Brain microvascular endothelial cell (primary cell): ENCODE data around the gene ASGR1.

Source experiments
- DNase-seq: peaks from one replicate; pipeline ENCODE4 v3.0.0-alpha.2; 2020
- H3K27ac ChIP-seq: fragments of 250-450 bp; sonication (Bioruptor Pico); 2 replicates; pipeline ENCODE4 v1.5.1; 2020; ENCODE audit warnings: mild to moderate bottlenecking, moderate library complexity
- H3K27me3 ChIP-seq: fragments of 250-450 bp; sonication (Bioruptor Pico); replicated peaks from 2 replicates; pipeline ENCODE4 v1.5.1; 2020; ENCODE audit warnings: mild to moderate bottlenecking
- H3K36me3 ChIP-seq: fragments of 250-450 bp; sonication (Bioruptor Pico); replicated peaks from 2 replicates; pipeline ENCODE4 v1.5.1; 2020; ENCODE audit warnings: mild to moderate bottlenecking
- H3K4me3 ChIP-seq: 2 replicates; pipeline ENCODE4 v1.5.1; 2011; ENCODE audit warnings: low read depth, mild to moderate bottlenecking, control low read depth, low read length, moderate library complexity
- CTCF ChIP-seq: IDR thresholded peaks from 2 replicates; pipeline ENCODE4 v1.5.1; 2011; ENCODE audit warnings: low read depth, mild to moderate bottlenecking, moderate library complexity, low read length, control low read depth, inconsistent platforms; ENCODE audit errors: missing control alignments
- in situ Hi-C: cut with HindIII; loops from 2 replicates; pipeline ENCODE4 v1.10.0; 2017; ENCODE audit warnings: low sequenced_read_pairs, low pct_ligation_motif_present

The ASGR1 gene

GRCh38 chr17:7156342-7156940 lies 22.7 kb downstream of the ASGR1 start:
- no peak for TF ChIP-seq CTCF
- in situ Hi-C loops, result no loop called here
- Histone ChIP-seq H3K4me3 (no peak overlapping the region), H3K27ac (no peak overlapping the region), H3K27me3 (no peaks in the 10 kb centered on the region), H3K36me3 (no peaks in the 10 kb centered on the region)
- no peak for DNase-seq

GRCh38 chr17:7147772-7148171 lies 31.4 kb downstream of the ASGR1 start:
- in situ Hi-C loops, result no loop called here
- TF ChIP-seq CTCF, result no peak
- no peak for DNase-seq
- H3K27me3 ChIP-seq, result no peaks in the 10 kb centered on the region
- H3K36me3 ChIP-seq, result no peaks in the 10 kb centered on the region
- no peak overlapping the region for H3K27ac ChIP-seq
- no peak overlapping the region for H3K4me3 ChIP-seq

- no peak overlapping the region for H3K4me3 ChIP-seq
- in situ Hi-C loops, result no loop called here
- TF ChIP-seq CTCF, result no peak
- H3K27me3 ChIP-seq, result peaks cover 4% of the 10 kb centered on the region
- H3K27ac ChIP-seq, result no peak overlapping the region
- H3K36me3 ChIP-seq, result no peaks in the 10 kb centered on the region
- DNase-seq, result no peak
These were observed 33.1 kb downstream of the ASGR1 start for GRCh38 chr17:7146115-7146514.

GRCh38 chr17:7144213-7144612 lies 35.0 kb downstream of the ASGR1 start:
- no peak for TF ChIP-seq CTCF
- Histone ChIP-seq H3K4me3 (no peak overlapping the region), H3K36me3 (no peaks in the 10 kb centered on the region), H3K27me3 (peaks cover 13% of the 10 kb centered on the region), H3K27ac (no peak overlapping the region)
- in situ Hi-C loops, result no loop called here
- no peak for DNase-seq

- no peak overlapping the region for H3K4me3 ChIP-seq
- no peak for TF ChIP-seq CTCF
- no peak for DNase-seq
- in situ Hi-C loops, result no loop called here
- peaks cover 19% of the 10 kb centered on the region for H3K27me3 ChIP-seq
- H3K27ac ChIP-seq, result no peak overlapping the region
- no peaks in the 10 kb centered on the region for H3K36me3 ChIP-seq
These were observed 37.3 kb downstream of the ASGR1 start for GRCh38 chr17:7141824-7142223.

GRCh38 chr17:7139400-7139799 lies 39.8 kb downstream of the ASGR1 start:
- H3K27me3 ChIP-seq, result peaks cover 22% of the 10 kb centered on the region
- no peak overlapping the region for H3K4me3 ChIP-seq
- TF ChIP-seq CTCF, result no peak
- in situ Hi-C loops, result no loop called here
- H3K27ac ChIP-seq, result no peak overlapping the region
- no peaks in the 10 kb centered on the region for H3K36me3 ChIP-seq
- DNase-seq, result no peak
